DMS153 treated with DMSO at 0.1 percent for 48 hours (cell line): ENCODE data around the gene FGFBP1.
A peak's percentile ranks its signal among the peaks of the same experiment; 100 is the strongest.

Experiments used
- DNase-seq: peaks from one replicate; lab custom pipeline; 2025; ENCODE audit not compliant: unreplicated experiment; lab: John Stamatoyannopoulos, UW

Gene FGFBP1

GRCh38 chr4:15913631-15913970, 24.9 kb downstream of the FGFBP1 start:
- DNase-seq, result no peak

- DNase-seq, result no peak
These were observed 25.4 kb downstream of the FGFBP1 start for GRCh38 chr4:15912961-15913630.

- DNase-seq, result no peak
These were observed 26.3 kb downstream of the FGFBP1 start for GRCh38 chr4:15912236-15912635.

- DNase-seq, result no peak
These were observed 28.2 kb downstream of the FGFBP1 start for GRCh38 chr4:15910155-15910940.

- DNase-seq, result no peak
These were observed 31.1 kb downstream of the FGFBP1 start for GRCh38 chr4:15907430-15907829.

GRCh38 chr4:15906020-15906443, 32.5 kb downstream of the FGFBP1 start:
- DNase-seq, result peak; percentile 41

- no peak for DNase-seq
These were observed 35.8 kb downstream of the FGFBP1 start for GRCh38 chr4:15902746-15903145.

GRCh38 chr4:15901998-15902397, 36.5 kb downstream of the FGFBP1 start:
- no peak for DNase-seq

- no peak for DNase-seq
These were observed 37.5 kb downstream of the FGFBP1 start for GRCh38 chr4:15901007-15901406.

GRCh38 chr4:15899511-15899910, 39.0 kb downstream of the FGFBP1 start:
- DNase-seq, result no peak

- no peak for DNase-seq
These were observed 39.6 kb downstream of the FGFBP1 start for GRCh38 chr4:15898902-15899301.

- no peak for DNase-seq
These were observed 41.0 kb downstream of the FGFBP1 start for GRCh38 chr4:15897577-15897976.

GRCh38 chr4:15894921-15895916, 43.3 kb downstream of the FGFBP1 start:
- no peak for DNase-seq

GRCh38 chr4:15894393-15894792, 44.1 kb downstream of the FGFBP1 start:
- DNase-seq, result no peak

GRCh38 chr4:15893962-15894361, 44.6 kb downstream of the FGFBP1 start:
- DNase-seq, result no peak

GRCh38 chr4:15891312-15891711, 47.2 kb downstream of the FGFBP1 start:
- no peak for DNase-seq

GRCh38 chr4:15890246-15890829, 48.2 kb downstream of the FGFBP1 start:
- no peak for DNase-seq

- DNase-seq, result no peak
These were observed 50.0 kb downstream of the FGFBP1 start for GRCh38 chr4:15888515-15888914.
